Thoracic aorta endothelial cell (primary cell): ENCODE data around the gene SPDYE11. TPM values are rescaled to one million over a fixed set of nuclear protein-coding genes. Genes with fewer than 3 reads are reported as not detected.

Experiments used
- small RNA-seq: library from RNA; depleted of rRNA; stranded (forward); fragments of <200 nt; gene quantifications from one replicate; pipeline ENCODE3, GENCODE V24; 2012
- total RNA-seq: library from RNA; depleted of rRNA; stranded (reverse); fragments of >200 nt; gene quantifications from 2 replicates; pipeline ENCODE4 v1.2.3, GENCODE V29; 2012

SPDYE11 gene
- total RNA-seq, result not detected in 2 replicates

GRCh38 chr7:73057811-73058210, at the start of gene SPDYE11:
Gene SPDYE11 (minus strand): TSS chr7:73057911. CDS start chr7:73056111, 1,800 bp downstream.

DNA sequence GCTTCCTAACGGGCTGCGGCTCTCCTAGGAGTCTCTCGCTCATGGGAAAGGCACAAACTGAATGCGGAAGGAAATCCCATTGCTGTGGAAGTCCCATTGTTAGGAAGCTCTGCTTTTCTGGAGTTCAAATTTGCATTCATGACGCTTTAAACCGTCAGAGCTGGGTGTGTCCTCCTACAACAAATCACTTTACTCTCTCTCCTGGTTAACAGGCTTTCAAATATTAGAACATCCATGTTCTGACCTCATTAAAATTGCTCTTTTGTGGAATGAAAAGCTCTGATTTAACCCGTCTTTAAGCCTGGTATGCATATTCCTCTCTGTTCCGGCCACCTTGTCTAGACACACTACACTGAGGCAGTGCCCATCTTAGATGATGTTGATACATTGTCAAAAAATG, 28.2 kb upstream of the SPDYE11 start, which contains the start of gene SPDYE9:
TSS of gene SPDYE9 (minus strand) at position 101 of the 400 bp plus-strand sequence. CDS start 1,800 bp downstream, outside the sequence.

GRCh38 chr7:73029666-73030065, 28.0 kb downstream of the SPDYE11 start, which contains the start of gene SPDYE8:
Gene SPDYE8 (minus strand): TSS chr7:73029766. CDS start chr7:73027966, 1,800 bp downstream.

Small RNAs within 50 kb of the gene (small RNA-seq; reads per million reads assigned to genes)
- gene RF00019, result not detected

Other genes with a start within 250 kb of the SPDYE11 start
- gene TYW1B, start 229.7 kb downstream of the SPDYE11 start, total RNA-seq, result 2.0 and 2.4 TPM in 2 replicates
- gene POM121, start 132.8 kb downstream of the SPDYE11 start, total RNA-seq, result 13.6 and 15.9 TPM in 2 replicates
- 0.14 TPM in 1 of 2 replicates, not detected in the other for gene TRIM74, start 88.4 kb downstream of the SPDYE11 start, total RNA-seq
- gene SPDYE8, start 28.1 kb downstream of the SPDYE11 start, total RNA-seq, result not detected in 2 replicates
- gene SPDYE9, start 28.1 kb upstream of the SPDYE11 start, total RNA-seq, result not detected in 2 replicates